Chondrocyte (in vitro differentiated cells): ENCODE data around the gene SAMM50. TPM values are rescaled to one million over a fixed set of nuclear protein-coding genes. Genes with fewer than 3 reads are reported as not detected.
"Not testable (repeated sequence)": the region's sequence is repeated elsewhere in the genome, so short reads cannot be mapped to it uniquely, and the experiment has no call there.

Source experiments
- DNase-seq: peaks from one replicate; pipeline ENCODE4 v3.0.0; 2021; ENCODE audit warnings: mixed read lengths, low spot score
- H3K27ac Mint-ChIP-seq: one replicate; pipeline ENCODE4 v1.8.0; 2021; ENCODE audit warnings: mild to moderate bottlenecking, moderate library complexity, mixed read lengths; ENCODE audit not compliant: unreplicated experiment
- H3K27me3 Mint-ChIP-seq: 2 replicates; pipeline ENCODE4 v1.8.0; 2021; ENCODE audit warnings: low read depth, mixed read lengths
- H3K36me3 Mint-ChIP-seq: 2 replicates; pipeline ENCODE4 v1.8.0; 2021; ENCODE audit warnings: low read depth, mixed read lengths
- H3K4me1 Mint-ChIP-seq: 2 replicates; pipeline ENCODE4 v1.8.0; 2021; ENCODE audit warnings: low read depth, mild to moderate bottlenecking, mixed read lengths
- H3K4me3 Mint-ChIP-seq: one replicate; pipeline ENCODE4 v1.8.0; 2021; ENCODE audit warnings: mild to moderate bottlenecking, moderate library complexity, mixed read lengths; ENCODE audit not compliant: unreplicated experiment
- H3K9me3 Mint-ChIP-seq: 2 replicates; pipeline ENCODE4 v1.8.0; 2021; ENCODE audit warnings: low read depth, mixed read lengths
- total RNA-seq: library from RNA; stranded (reverse); gene quantifications from 3 replicates; pipeline ENCODE4 v1.2.1, GENCODE V29; 2021
- TF ChIP-seq, protein P1 (sequence below): fragments of 200-600 bp; sonication (generic); IDR thresholded peaks from 2 replicates; pipeline ENCODE4 v1.5.0; 2021; ENCODE audit warnings: antibody characterized with exemption, mild to moderate bottlenecking, moderate library complexity

Gene SAMM50
- total RNA-seq, 1 donor from 2014 or later, result 34.2 TPM

DNA sequence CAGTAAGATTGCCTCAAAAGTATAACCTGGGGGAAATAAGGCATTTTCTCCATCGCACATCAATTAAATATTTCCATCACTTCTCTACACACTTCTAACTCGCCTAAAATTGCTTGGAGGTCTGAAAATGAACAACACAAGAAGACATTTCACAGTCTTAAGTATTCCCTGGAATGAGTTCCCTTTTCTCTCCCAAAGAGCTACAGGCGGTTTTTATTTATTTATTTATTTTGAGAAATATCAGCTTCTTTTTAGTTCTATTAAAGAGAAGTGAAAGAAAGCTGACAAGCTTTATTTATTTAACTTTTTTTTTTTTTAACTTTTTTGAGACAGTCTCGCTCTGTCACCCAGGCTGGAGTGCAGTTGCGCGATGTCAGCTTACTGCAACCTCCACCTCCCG, 57.3 kb downstream of the SAMM50 start:
- H3K4me1 Mint-ChIP-seq, result no peaks in the 10 kb centered on the region
- H3K4me3 Mint-ChIP-seq, result no peak overlapping the region
- peaks cover under 1% of the 10 kb centered on the region for H3K36me3 Mint-ChIP-seq
- no peak for DNase-seq
- TF ChIP-seq, protein P1, sequence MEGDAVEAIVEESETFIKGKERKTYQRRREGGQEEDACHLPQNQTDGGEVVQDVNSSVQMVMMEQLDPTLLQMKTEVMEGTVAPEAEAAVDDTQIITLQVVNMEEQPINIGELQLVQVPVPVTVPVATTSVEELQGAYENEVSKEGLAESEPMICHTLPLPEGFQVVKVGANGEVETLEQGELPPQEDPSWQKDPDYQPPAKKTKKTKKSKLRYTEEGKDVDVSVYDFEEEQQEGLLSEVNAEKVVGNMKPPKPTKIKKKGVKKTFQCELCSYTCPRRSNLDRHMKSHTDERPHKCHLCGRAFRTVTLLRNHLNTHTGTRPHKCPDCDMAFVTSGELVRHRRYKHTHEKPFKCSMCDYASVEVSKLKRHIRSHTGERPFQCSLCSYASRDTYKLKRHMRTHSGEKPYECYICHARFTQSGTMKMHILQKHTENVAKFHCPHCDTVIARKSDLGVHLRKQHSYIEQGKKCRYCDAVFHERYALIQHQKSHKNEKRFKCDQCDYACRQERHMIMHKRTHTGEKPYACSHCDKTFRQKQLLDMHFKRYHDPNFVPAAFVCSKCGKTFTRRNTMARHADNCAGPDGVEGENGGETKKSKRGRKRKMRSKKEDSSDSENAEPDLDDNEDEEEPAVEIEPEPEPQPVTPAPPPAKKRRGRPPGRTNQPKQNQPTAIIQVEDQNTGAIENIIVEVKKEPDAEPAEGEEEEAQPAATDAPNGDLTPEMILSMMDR, result no peak
- H3K27ac Mint-ChIP-seq, result no peak overlapping the region
- no peaks in the 10 kb centered on the region for H3K27me3 Mint-ChIP-seq
- no peaks in the 10 kb centered on the region for H3K9me3 Mint-ChIP-seq

DNA sequence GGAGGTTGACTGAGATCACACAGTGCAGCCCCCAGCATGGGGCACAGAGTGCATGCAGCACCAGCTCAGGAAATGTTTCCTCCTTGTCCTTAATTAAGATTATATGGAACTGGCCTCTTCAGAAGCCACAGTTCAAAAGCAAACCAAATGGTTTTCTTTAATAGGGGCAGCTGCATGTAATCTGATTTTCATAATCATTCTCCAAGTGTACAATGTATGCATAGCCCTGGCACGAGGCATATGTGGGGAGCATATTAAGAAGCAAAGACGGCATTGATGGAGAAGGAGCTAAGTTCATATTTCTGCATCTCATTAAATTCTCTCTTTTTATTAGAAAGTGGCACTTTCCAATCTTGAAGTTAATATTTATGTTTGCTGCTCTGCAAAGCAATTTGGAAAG, 59.0 kb downstream of the SAMM50 start:
- Mint-ChIP-seq H3K27ac (no peak overlapping the region), H3K9me3 (no peaks in the 10 kb centered on the region), H3K27me3 (no peaks in the 10 kb centered on the region), H3K36me3 (peaks cover 2% of the 10 kb centered on the region), H3K4me1 (no peaks in the 10 kb centered on the region), H3K4me3 (no peak overlapping the region)
- no peak for DNase-seq
- TF ChIP-seq, protein P1, result no peak

DNA sequence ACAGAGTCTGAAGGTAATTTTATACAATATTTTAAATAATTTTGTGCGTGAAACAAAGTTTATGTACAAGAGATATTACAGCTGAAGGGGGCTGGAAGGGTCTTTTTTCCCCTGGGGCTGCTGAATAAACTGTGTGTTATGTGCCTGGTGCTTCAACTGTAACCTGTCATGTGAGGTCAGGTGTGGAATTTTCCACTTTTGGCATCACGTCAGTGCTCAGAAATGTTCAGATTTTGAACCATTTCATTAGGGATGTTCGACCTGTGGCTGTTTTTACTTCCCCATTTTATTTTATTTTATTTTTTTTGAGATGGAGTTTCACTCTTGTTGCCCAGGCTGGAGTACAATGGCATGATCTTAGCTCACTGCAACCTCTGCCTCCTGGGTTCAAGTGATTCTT, 61.3 kb downstream of the SAMM50 start:
- H3K27me3 Mint-ChIP-seq, DNase-seq, H3K9me3 Mint-ChIP-seq, H3K4me3 Mint-ChIP-seq, H3K27ac Mint-ChIP-seq, H3K36me3 Mint-ChIP-seq, H3K4me1 Mint-ChIP-seq: not testable (repeated sequence)

DNA sequence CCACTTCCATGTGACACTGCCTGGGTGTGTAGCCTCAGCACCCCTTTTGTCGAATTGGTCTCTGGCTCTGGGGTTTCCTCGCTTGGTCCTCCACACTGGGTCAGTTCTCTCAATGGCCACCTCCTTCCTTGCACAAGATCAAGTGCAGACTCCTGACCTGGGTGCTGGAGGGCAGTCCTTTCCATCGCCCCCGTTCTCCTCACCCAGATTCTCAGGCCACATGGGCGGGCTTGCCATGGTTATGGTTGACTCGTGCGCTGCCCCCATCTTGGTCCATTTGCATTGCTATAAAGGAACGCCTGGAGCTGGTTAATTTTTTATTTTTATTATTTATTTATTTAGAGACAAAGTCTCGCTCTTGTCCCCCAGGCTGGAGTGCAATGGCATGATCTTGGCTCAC, 63.4 kb downstream of the SAMM50 start:
- H3K9me3 Mint-ChIP-seq, result no peaks in the 10 kb centered on the region
- H3K4me1 Mint-ChIP-seq, result peaks cover 18% of the 10 kb centered on the region

DNA sequence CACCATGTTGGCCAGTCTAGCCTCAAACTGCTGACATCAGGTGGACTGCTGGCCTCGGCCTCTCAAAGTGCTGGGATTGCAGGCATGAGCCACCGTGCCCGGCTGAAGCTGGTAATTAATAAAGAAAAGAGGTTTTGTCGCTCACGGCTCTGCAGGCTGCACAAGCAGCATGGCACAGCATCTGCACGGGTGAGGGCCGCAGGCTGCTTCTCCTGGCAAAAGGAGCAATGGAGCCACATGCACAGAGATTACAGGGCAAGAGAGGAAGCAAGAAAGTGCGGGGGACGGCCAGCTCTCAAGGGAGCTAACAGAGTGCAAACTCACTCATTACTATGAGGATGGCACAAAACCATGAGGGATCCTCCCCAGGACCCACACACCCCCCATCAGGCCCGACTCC, 64.2 kb downstream of the SAMM50 start:
- H3K4me1 Mint-ChIP-seq, result peaks cover 21% of the 10 kb centered on the region
- H3K27ac Mint-ChIP-seq, result no peak overlapping the region
- H3K36me3 Mint-ChIP-seq, result peaks cover 2% of the 10 kb centered on the region
- TF ChIP-seq, protein P1, result no peak
- no peak overlapping the region for H3K4me3 Mint-ChIP-seq
- H3K27me3 Mint-ChIP-seq, result no peaks in the 10 kb centered on the region
- H3K9me3 Mint-ChIP-seq, result no peaks in the 10 kb centered on the region
- DNase-seq, result no peak

More for the DNA sequence above, 63.4 kb downstream of the SAMM50 start:
- Mint-ChIP-seq H3K4me3 (no peak overlapping the region), H3K36me3 (peaks cover 2% of the 10 kb centered on the region), H3K27ac (no peak overlapping the region), H3K27me3 (no peaks in the 10 kb centered on the region)
- no peak for DNase-seq
- TF ChIP-seq, protein P1, result no peak

DNA sequence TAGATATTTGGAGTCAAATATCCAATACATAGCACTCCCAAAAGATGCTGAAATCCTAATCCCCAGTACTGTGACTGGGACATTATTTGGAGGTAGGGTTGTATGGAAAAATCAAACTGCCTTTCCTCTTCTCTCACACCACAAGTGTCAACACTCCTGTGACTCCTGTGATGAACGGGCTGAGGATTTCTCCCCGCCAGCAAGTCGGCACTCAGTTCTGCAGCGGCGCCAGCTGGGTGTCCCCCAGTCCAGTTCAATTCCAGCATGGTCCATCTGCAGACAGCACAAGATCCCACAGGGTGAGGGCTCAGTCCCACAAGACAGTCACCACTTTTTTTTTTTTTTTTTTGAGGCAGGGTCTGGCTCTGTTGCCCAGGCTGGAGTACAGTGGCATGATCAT, 64.6 kb downstream of the SAMM50 start:
- H3K36me3 Mint-ChIP-seq, result peaks cover 2% of the 10 kb centered on the region
- no peak for DNase-seq
- H3K4me1 Mint-ChIP-seq, result peaks cover 24% of the 10 kb centered on the region
- no peaks in the 10 kb centered on the region for H3K27me3 Mint-ChIP-seq
- H3K4me3 Mint-ChIP-seq, result no peak overlapping the region
- no peak overlapping the region for H3K27ac Mint-ChIP-seq
- TF ChIP-seq, protein P1, result no peak
- H3K9me3 Mint-ChIP-seq, result no peaks in the 10 kb centered on the region
